ENCODE measurements around the gene LSM2. TPM values are rescaled to one million over a fixed set of nuclear protein-coding genes. Genes with fewer than 3 reads are reported as not detected.

LSM2 gene
- total RNA-seq, 1 donor from 2014 or later: 24.6 TPM

DNA sequence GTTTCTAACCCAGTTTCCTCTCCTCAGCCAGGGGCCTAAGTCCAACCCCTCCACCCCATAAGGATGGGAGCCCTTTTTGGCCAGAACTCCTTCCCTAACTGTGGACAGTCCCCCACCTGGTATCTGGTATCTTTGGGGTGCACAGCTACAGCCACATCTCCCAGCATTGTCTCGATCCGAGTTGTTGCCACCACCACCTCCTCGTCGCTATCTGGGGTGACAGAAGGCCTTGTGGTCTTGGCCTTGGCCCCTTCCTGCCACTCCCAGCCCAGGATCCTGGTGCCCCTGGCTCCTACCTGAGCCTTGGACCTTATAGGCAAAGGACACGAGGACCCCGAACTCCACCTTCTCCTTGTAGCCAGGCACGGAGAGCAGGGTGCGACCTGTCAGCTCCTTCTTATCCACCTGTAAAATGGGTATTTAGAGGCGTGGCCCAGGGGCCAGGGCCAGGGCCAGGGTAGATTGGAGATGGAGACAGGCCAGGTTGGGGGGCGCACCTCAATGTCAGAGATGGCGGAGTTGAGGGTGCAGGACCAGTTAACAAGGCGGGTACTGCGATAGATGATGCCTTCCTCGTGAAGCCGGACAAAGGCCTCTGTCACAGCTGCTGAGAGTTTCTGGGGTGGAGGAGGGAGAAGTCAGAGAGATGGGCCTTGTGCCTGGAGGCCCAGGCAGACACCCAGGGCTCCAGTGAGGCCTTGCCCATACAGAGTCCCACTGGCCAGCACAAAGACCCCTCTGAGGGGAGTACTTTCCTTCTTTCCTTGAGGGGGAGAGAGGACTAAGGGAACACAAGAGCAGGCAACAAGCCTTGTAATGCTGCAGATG is 22.5 kb downstream of the LSM2 start:
- intact Hi-C loops (cut with DNase I): no loop called here
- ATAC-seq (no peak), DNase-seq (ENCODE audit: missing footprints) (peak; percentile 42)

DNA sequence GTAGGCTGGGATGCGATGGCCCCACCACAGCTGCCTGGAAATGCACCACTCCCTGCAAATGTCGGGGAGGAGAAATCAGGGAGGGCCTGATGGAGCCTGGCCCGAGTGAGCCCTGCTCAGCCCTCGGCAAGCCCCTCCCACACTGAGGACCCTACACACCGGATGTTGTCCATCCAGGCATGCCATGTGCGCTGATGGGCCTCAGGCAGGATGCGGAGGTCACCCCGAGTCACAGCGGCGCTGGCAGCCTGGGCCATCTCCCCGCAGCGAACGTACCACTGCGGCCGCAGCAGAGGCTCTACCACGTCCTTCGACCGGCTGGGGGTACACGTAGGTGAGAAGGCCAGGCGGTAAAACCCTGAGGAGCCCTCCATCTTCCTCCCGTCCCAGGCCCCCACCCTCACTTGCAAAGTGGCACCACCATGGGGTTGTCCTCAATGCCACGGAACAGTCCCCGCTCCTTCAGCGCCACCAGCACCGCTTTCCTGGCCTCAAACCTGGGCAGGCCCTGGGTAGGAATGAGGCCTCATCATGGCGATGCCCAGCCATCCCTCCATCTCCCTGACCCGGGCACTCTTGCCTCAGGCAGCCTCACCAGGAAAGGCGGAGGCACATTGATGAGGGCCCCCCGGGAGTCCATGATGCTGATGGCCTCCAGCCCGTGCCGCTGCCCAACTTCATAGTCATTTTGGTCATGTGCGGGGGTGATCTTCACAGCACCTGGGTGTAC is 24.5 kb downstream of the LSM2 start:
- ATAC-seq: no peak
- peak; percentile 55 for DNase-seq (ENCODE audit: missing footprints)
- intact Hi-C loops (cut with DNase I): no loop called here

DNA sequence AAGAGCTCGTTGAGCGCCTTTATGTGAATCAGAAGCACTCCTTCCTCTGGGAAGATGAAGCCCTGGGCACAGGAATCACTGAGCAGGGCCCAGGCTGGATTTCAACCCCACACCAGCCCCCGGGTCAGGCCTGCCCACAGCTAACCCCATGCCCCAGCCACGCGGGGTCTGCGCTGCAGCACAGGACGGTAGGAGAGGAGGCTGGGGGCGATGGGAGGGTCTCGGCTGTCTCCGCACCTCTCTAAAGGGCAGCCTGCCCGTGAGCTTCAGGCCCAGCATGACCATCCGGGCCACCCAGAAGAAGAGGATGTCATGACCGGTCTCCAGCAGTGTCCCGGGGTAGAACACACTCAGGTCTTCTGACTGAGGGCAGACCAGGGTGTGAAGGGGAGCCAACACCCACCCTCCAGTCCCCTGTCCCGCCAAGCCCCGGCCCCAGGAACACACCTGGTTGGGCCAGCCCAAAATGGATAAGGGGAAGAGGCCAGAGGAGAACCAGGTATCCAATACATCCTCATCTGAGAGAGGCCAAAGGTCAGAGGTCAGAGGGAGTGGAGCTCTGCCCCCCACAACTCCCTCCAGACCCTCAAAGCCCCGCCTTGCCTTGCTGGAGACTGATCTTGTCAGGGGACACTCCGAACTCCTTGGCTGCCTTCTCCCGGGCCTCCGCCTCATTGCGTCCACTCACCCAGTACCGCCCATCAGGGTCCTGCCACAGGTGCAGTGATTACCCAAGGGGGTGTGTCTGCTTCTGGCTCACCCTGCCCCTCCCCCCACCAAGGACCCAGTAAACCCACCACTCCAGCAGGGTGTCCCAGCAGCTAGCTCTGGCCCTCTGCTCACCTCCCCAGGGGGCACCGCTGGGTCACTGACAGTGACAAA is 25.3 kb downstream of the LSM2 start:
- DNase-seq (ENCODE audit: missing footprints): peak; percentile 59
- ATAC-seq: no peak
- intact Hi-C loops (cut with DNase I): no loop called here

DNA sequence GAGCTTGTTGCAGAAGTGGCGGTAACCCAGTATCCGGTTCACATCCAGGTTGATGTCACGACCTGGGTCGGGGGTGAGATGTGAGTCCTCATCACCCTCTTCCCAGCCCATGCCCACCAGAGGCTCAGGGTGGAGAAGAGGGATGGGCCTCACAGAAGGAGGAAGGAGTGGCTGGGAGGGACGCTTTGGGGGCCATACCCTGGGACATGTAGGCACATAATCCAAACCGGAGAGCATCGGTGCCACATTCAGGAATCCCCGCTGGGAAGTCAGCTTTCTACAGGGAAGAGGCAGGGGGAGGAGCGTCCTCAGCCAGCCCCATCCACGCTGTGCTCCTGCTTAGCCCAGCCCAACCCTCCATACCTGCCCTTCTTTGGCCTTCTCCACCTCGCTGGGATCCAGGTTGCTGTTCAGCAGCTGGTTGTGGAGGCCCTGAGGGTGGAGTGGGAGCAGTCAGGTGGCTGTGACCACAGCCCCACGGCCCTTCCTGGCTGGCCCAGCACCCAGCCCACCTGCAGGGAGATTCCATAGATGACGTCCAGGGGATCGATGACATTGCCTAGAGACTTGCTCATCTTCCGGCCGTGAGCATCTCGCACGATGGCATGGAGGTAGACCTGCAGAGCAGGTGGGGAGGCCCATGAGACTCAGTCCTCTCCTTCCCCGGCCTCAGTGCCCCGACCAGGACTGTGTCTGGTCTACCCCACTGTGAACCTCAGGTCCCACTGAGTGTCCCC is 26.1 kb downstream of the LSM2 start:
- peak; percentile 64 for DNase-seq (ENCODE audit: missing footprints)
- intact Hi-C loops (cut with DNase I): no loop called here
- ATAC-seq: no peak

DNA sequence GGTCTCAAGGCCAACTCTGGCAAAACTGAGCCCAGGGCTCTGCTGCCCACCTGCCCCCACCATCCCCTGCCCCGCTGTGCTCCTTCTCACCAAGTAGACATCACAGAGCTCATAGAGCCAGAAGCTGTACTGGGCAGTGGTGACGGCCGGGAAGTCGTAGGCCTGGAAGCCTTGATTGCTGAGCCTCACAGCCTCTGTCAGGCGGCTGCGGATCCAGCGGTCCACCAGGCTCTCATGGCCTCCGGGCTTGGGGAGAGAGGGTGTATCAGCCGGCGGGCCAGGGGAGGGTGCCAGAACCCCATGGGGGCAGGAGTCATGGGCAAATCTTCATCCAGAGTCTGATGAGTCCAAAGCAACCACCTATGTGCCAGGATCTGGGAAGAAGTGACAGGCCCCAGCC is 26.9 kb downstream of the LSM2 start:
- ATAC-seq (no peak), DNase-seq (ENCODE audit: missing footprints) (peak; percentile 50)
- intact Hi-C loops (cut with DNase I): no loop called here

DNA sequence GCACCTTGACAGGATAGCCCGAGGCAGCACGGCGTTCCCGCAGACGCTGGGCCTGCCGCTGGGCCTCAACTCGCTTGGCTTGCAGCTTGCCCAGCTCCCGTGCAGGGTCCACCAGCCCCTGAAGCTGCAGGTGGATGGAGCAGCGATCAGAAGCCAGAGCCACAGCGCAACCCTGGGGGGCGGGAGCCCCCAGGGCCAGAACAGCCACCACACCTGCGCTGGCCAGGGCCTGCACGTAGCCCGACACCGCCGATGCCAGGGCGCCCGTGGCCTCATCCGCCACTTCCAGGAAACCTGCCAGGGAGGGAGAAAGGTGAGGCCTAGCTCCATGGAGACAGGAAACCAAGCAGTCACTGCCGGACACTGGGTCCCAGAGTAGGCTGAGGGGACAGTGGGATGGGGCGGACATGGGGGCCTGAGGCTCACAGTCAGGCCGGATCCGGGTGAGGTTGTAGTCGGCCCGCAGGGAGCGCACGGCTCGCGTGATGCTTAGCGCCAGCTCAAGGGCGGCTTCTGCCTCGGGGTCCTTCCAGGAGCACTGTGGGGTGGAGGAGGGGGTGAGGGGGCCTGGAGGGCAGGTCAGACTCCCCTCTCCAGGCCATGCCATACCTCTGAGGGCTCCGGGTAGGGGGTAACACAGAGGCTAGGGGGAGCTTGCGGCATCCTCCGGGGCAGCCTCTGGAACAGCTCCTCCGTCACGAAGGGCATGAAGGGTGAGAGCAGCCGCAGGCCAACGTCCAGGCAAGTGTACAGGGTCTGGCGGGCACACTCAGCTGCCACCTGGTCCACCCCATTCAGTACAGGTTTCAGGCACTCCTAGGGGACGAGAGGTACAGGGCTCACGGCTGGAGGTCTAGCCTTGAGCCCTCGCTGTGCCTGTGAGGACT is 27.5 kb downstream of the LSM2 start:
- no peak for ATAC-seq
- peak; percentile 53 for DNase-seq (ENCODE audit: missing footprints)
- intact Hi-C loops (cut with DNase I): no loop called here

DNA sequence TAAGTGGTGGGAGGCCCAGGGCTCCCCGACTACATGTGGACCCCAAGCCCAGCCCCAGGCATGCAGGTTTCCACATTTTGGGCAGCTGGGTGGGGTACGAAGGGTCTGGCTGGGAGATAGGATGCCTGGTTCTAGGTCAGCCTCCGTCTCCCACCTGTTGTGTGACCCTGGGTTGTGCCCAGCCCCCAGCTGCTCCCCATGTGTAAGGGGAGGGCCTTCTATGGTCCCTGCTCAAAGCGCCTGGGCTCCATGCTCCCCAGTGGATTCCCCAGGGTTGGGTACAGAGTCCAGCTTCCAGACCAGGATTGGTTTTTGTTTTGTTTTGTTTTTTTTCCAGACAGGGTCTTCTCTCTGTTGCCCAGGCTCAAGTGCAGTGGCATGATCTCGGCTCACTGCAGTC is 28.6 kb downstream of the LSM2 start:
- intact Hi-C loops (cut with DNase I): no loop called here
- DNase-seq (ENCODE audit: missing footprints) (no peak), ATAC-seq (no peak)

DNA sequence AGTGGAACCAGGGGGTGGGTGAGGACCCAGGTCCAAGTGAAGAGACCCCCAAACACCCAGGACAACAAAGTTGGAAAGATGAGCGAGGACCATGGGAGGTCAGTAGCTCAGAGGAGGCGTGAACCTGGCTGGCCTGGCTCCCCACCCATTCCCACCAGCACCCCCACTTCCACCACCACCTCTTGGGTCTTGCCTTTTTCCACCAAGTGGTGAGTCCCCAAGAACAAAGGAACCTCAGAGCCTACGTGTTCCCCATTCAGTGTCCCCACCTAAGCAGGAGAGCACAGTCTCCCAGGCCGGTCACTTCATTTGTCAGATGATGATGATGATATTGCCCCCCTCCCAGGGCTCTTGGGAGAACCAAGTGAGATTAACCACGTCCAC is 29.1 kb downstream of the LSM2 start:
- ATAC-seq: no peak

DNA sequence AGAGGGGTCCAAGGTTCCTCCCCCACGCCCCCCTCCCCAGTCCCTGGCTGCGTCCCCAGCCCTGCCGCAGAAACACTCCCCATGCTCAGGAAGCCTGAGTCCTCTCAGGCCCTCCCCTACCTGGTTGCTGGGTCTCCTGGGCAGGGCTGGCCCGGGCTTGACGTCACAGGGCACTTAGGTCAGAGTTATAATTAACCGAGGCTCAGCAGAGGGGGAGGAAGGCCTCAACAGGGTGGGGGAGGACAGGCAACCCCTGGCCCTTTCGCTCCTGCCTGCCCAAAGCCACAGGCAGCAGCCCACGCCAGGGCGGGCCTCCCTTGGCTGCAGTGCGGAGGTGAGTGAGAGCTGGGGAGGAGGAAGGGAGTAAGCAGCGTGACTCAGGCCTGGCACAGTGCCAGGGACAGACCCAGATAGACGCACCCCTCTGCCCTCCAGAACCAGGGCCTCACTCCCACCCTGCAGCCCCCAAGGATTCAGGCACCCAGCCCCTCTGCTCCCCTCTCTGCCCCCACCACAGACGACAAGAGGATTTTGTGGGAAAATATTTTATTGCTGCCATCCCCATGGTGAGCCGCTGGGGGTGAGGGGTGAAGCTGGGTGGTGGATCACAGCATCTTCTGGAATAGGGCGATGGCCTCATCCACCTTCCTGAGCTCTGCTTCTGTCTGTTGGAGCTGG is 29.6 kb downstream of the LSM2 start, which contains the start of gene VWA7:
VWA7 (minus strand) TSS at position 340 of the 678 bp plus-strand sequence. CDS start 549 bp downstream, outside the sequence.
- DNase-seq (ENCODE audit: missing footprints) (peak; percentile 85), ATAC-seq (peak; percentile 81)
- intact Hi-C loops (cut with DNase I): no loop called here

More for the DNA sequence above, 29.1 kb downstream of the LSM2 start:
- no peak for DNase-seq (ENCODE audit: missing footprints)
- intact Hi-C loops (cut with DNase I): no loop called here

DNA sequence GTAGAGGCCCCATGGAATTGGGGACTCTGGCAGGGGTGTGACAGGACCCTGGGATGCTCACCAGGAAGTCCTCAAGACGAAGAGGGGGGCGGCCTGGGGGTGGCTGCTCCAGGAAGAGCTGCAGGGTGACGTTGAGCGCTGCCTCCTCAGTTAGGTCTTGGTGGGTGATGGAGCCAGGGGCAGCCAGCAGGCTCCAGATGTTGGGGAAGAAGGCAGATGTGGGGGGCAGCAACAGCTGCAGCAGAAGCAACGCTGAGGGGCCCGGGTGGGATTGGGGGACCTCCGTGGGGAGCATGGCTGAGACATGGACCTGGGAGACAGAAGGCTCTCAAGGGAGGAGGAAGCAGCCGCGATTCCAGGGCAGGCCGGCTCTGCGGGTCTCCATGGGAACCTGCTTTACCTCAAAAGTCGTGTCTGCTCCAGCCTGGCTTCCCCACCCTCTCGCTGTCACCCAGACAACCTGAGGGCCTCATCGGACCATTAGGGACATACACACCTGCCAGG is 30.2 kb downstream of the LSM2 start:
- peak; percentile 10 for ATAC-seq
- peak; percentile 64 for DNase-seq (ENCODE audit: missing footprints)
- intact Hi-C loops (cut with DNase I): no loop called here

DNA sequence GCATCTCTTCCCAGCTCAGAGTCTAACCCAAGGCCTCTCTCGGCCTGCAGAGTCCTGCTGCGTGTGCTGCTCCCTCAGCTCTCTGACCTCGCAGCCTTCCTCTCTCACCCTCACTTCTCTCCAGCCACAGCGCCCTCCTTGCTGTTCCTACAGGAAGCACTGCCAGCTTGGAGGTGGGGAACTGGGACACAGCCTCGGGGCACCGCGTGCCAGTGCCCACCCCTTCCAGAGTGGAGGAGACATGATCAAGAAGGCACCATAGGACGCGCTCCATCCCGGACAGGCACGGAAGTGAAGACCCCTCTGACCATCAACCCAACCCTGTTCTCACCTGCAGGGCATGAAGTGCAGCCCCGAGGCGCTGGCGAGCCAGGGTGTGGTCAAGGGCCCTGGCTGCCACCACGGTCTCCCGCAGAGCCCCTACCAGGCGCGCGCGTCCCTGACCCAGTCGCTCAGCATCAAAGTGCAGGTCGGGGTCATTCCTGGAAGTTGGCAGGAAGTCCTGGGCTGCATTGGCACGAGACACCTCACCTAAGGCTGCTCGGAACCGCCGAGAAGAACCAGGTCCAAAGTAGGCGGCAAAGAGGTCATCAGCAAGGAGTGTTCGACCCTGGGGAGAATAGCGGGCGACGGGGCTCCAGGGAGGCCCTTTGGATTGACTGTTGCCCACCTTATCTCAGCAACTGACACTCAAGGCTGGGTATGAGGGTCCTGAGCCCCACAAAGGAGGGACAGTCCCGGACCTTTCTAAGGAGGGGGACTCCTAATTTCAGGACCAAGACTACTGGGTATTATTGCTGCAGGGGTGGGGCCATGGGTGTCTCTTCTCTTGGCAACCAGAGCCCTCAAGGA is 30.9 kb downstream of the LSM2 start:
- ATAC-seq (no peak), DNase-seq (ENCODE audit: missing footprints) (peak; percentile 66)
- intact Hi-C loops (cut with DNase I): no loop called here

DNA sequence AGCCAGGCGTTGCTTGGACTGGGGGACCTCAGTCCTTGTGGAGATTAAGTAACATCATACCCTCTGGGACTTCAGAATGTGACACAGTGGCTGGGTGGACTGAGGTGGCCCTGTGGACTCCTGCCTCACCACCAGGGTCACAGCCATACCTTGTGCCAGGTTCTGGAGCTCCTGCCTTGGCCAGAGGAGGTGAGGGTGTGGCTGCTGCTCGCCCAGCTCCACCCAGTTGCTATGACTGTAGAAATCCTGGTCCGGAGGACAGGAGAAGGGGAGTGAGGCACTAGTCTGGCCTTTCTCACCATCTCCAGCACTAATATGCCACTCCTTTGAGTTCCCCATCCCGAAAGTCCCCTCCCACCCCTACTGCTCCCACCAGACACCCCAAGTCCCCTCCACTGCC is 31.6 kb downstream of the LSM2 start:
- intact Hi-C loops (cut with DNase I): no loop called here
- DNase-seq (ENCODE audit: missing footprints) (no peak), ATAC-seq (no peak)

DNA sequence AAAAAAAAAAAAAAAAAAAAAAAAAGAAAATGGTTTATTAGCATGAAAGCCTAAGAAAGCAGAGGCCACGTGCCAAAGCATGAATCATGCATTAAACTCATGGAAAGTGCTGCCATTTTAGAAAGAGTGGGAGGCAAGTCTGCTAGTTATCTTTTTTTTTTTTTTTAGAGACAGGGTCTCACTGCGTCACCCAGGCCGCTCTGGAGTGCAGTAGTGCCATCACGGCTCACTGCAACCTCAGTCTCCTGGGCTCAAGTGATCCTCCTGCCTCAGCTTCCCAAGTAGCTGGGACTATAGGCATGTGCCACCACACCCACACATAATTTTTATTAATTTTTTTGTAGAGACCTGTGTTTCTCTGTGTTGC is 34.8 kb downstream of the LSM2 start:
- ATAC-seq: no peak
- intact Hi-C loops (cut with DNase I): no loop called here
- DNase-seq (ENCODE audit: missing footprints): no peak

DNA sequence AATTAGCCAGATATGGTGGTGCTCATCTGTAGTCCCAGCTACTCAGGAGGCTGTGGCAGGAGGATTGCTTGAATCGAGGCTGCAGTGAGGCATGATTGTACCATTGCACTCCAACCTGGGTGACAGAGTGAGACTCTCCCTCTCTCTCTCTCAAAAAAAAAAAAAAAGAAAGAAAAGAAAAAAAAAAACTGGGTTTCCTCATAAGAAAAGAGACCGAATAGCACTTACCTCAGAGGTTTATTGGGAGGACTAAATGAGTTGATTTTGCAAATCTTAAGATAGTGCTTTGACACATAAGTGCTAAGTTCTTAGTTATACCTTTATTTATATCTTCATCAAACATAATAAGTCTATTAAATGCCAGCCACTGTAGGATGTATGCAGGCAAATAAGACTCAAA is 35.9 kb downstream of the LSM2 start:
- intact Hi-C loops (cut with DNase I): no loop called here
- DNase-seq (ENCODE audit: missing footprints): no peak
- ATAC-seq: no peak

DNA sequence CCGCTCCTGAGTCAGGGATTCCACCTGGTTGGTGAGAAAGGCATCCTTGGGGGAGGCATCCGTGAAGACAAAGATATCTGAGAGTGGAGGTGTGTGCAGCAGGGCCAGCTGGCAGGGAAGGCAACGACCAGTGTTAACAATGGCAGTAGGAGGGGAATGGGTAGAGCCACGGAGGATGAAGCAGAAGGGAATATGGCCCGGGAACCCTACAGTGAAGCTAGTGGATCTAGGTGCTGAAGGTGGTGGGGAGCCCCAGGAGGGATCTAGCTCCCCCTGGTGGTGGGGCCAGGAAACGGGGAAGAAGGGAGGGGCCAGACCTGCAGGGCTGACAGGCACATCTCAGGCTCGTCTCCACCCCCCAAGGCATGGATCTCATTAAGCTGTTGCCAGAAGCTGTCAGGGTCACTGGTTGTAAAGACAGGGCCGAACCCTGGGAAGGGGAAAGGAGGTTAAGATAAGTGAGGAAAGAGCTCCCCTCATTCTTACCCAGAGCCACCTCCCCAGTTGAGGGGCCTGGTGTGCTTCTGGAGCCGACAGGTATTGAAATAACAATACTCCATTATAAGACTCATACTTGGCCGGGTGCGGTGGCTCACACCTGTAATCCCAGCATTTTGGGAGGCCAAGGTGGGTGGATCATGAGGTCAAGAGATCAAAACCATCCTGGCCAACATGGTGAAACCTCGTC is 36.9 kb downstream of the LSM2 start:
- DNase-seq (ENCODE audit: missing footprints): peak; percentile 90
- ATAC-seq: peak; percentile 70
- intact Hi-C loops (cut with DNase I): loop anchor here (2.0 kb wide), 2 partner anchors 41 to 89 kb away; partner anchors contain the start of genes DDAH2 and LY6G5C

Measured in Right ventricle myocardium inferior (tissue), 1 donor.